ENCODE measurements around the gene TTC22. TPM values are rescaled to one million over a fixed set of nuclear protein-coding genes. Genes with fewer than 3 reads are reported as not detected.

The TTC22 gene
- total RNA-seq, 2 experiments from 2014 or later, result 4.4 to 4.5 TPM

GRCh38 chr1:54846301-54846700, 45.2 kb upstream of the TTC22 start:
- no peak overlapping the region for H3K4me3 Mint-ChIP-seq
- Histone ChIP-seq H3K36me3 (ENCODE audit: insufficient read depth, low read length) (no peaks in the 10 kb centered on the region), H3K27ac (ENCODE audit: low read depth in 1 of 2, low read length in 2 of 2) (no peak overlapping the region), H3K4me3 (ENCODE audit: low read length) (no peak overlapping the region), H3K9me3 (ENCODE audit: control insufficient read depth in 1 of 2, insufficient read depth in 1 of 2, low read length in 2 of 2) (no peaks in the 10 kb centered on the region), H3K27me3 (ENCODE audit: control insufficient read depth in 1 of 2, insufficient read depth in 2 of 2, low read length in 2 of 2) (no peaks in the 10 kb centered on the region), H3K4me1 (ENCODE audit: insufficient read depth, low read length) (no peaks in the 10 kb centered on the region)
- ChIA-PET CTCF (no interaction called here), POLR2A (no interaction called here)
- no peaks in the 10 kb centered on the region for H3K4me1 Mint-ChIP-seq (ENCODE audit: low read depth)
- H3K36me3 Mint-ChIP-seq (ENCODE audit: low read depth), result peaks cover 4% of the 10 kb centered on the region
- ATAC-seq (ENCODE audit: poor library complexity), result no peak
- H3K27me3 Mint-ChIP-seq, result no peaks in the 10 kb centered on the region
- no peak for TF ChIP-seq CTCF (IDR thresholded peaks at IDR 0.05)
- no peak overlapping the region for H3K27ac Mint-ChIP-seq
- H3K9me3 Mint-ChIP-seq, result no peaks in the 10 kb centered on the region
- no peak for DNase-seq
- intact Hi-C loops (cut with DNase I, micrococcal nuclease), result no loop called here

- Histone ChIP-seq H3K9me3 (ENCODE audit: control insufficient read depth in 1 of 2, insufficient read depth in 1 of 2, low read length in 2 of 2) (no peaks in the 10 kb centered on the region), H3K27me3 (ENCODE audit: control insufficient read depth in 1 of 2, insufficient read depth in 2 of 2, low read length in 2 of 2) (no peaks in the 10 kb centered on the region), H3K27ac (ENCODE audit: low read depth in 1 of 2, low read length in 2 of 2) (no peak overlapping the region), H3K36me3 (ENCODE audit: insufficient read depth, low read length) (no peaks in the 10 kb centered on the region), H3K4me1 (ENCODE audit: insufficient read depth, low read length) (no peaks in the 10 kb centered on the region), H3K4me3 (ENCODE audit: low read length) (no peak overlapping the region)
- H3K9me3 Mint-ChIP-seq, result no peaks in the 10 kb centered on the region
- intact Hi-C loops (cut with DNase I, micrococcal nuclease), result no loop called here
- TF ChIP-seq CTCF (IDR thresholded peaks at IDR 0.05), result no peak
- H3K4me1 Mint-ChIP-seq (ENCODE audit: low read depth), result no peaks in the 10 kb centered on the region
- POLR2A ChIA-PET, result no interaction called here
- ATAC-seq (ENCODE audit: poor library complexity) (no peak), DNase-seq (no peak)
- H3K27ac Mint-ChIP-seq, result no peak overlapping the region
- no peaks in the 10 kb centered on the region for H3K36me3 Mint-ChIP-seq (ENCODE audit: low read depth)
- no peaks in the 10 kb centered on the region for H3K27me3 Mint-ChIP-seq
- H3K4me3 Mint-ChIP-seq, result no peak overlapping the region
- CTCF ChIA-PET, result no interaction called here
Measured at GRCh38 chr1:54845772-54846171, 44.6 kb upstream of the TTC22 start.

- no peaks in the 10 kb centered on the region for H3K36me3 Mint-ChIP-seq (ENCODE audit: low read depth)
- H3K36me3 ChIP-seq (ENCODE audit: insufficient read depth, low read length), result no peaks in the 10 kb centered on the region
- no peak overlapping the region for H3K4me3 ChIP-seq (ENCODE audit: low read length)
- no peaks in the 10 kb centered on the region for H3K9me3 ChIP-seq (ENCODE audit: control insufficient read depth in 1 of 2, insufficient read depth in 1 of 2, low read length in 2 of 2)
- DNase-seq, result no peak
- no peaks in the 10 kb centered on the region for H3K4me1 Mint-ChIP-seq (ENCODE audit: low read depth)
- ChIA-PET CTCF (no interaction called here), POLR2A (no interaction called here)
- intact Hi-C loops (cut with DNase I, micrococcal nuclease), result no loop called here
- H3K9me3 Mint-ChIP-seq, result no peaks in the 10 kb centered on the region
- H3K27ac ChIP-seq (ENCODE audit: low read depth in 1 of 2, low read length in 2 of 2), result no peak overlapping the region
- H3K4me3 Mint-ChIP-seq, result no peak overlapping the region
- ATAC-seq (ENCODE audit: poor library complexity), result no peak
- no peaks in the 10 kb centered on the region for H3K4me1 ChIP-seq (ENCODE audit: insufficient read depth, low read length)
- H3K27me3 Mint-ChIP-seq, result no peaks in the 10 kb centered on the region
- no peak overlapping the region for H3K27ac Mint-ChIP-seq
- no peaks in the 10 kb centered on the region for H3K27me3 ChIP-seq (ENCODE audit: control insufficient read depth in 1 of 2, insufficient read depth in 2 of 2, low read length in 2 of 2)
- TF ChIP-seq CTCF (IDR thresholded peaks at IDR 0.05), result no peak
Measured at GRCh38 chr1:54844564-54844963, 43.4 kb upstream of the TTC22 start.

Data from CD4-positive, alpha-beta T cell (primary cell).